ENCODE measurements around the gene MAP2K7.

Gene MAP2K7

GRCh38 chr19:7866399-7867091 is 37.1 kb upstream of the MAP2K7 start:
- no peak for DNase-seq (ENCODE audit: low read depth in 2 of 2)

GRCh38 chr19:7867092-7867844 is 36.4 kb upstream of the MAP2K7 start:
- no peak for DNase-seq (ENCODE audit: low read depth in 2 of 2)

GRCh38 chr19:7868326-7868670 is 35.4 kb upstream of the MAP2K7 start:
- no peak for DNase-seq (ENCODE audit: low read depth in 2 of 2)

- peak; percentile 58 to 69 for DNase-seq (ENCODE audit: low read depth in 2 of 2)
Measured at GRCh38 chr19:7868671-7869452, 34.8 kb upstream of the MAP2K7 start.

- peak; percentile 61 to 66 for DNase-seq (ENCODE audit: low read depth in 2 of 2)
Measured at GRCh38 chr19:7869453-7869909, 34.2 kb upstream of the MAP2K7 start.

GRCh38 chr19:7869910-7870511 is 33.7 kb upstream of the MAP2K7 start:
- no peak for DNase-seq (ENCODE audit: low read depth in 2 of 2)

- no peak for DNase-seq (ENCODE audit: low read depth in 2 of 2)
Measured at GRCh38 chr19:7870571-7871436, 32.9 kb upstream of the MAP2K7 start.

- peak; percentile 40 to 61 for DNase-seq (ENCODE audit: low read depth in 2 of 2)
Measured at GRCh38 chr19:7871437-7872305, 32.0 kb upstream of the MAP2K7 start.

GRCh38 chr19:7872306-7873204 is 31.1 kb upstream of the MAP2K7 start:
- DNase-seq (ENCODE audit: low read depth in 2 of 2), result no peak

- no peak for DNase-seq (ENCODE audit: low read depth in 2 of 2)
Measured at GRCh38 chr19:7873304-7874075, 30.2 kb upstream of the MAP2K7 start.

GRCh38 chr19:7874076-7874896 is 29.4 kb upstream of the MAP2K7 start, which contains the start of gene PRR36:
Gene PRR36, minus strand, starts transcription at chr19:7874390. Its CDS starts 701 bp downstream, at chr19:7873689.
- DNase-seq (ENCODE audit: low read depth in 2 of 2), result no peak

GRCh38 chr19:7874897-7875273 is 28.8 kb upstream of the MAP2K7 start:
- no peak for DNase-seq (ENCODE audit: low read depth in 2 of 2)

- no peak for DNase-seq (ENCODE audit: low read depth in 2 of 2)
Measured at GRCh38 chr19:7877249-7877836, 26.3 kb upstream of the MAP2K7 start.

- DNase-seq (ENCODE audit: low read depth in 2 of 2), result no peak
Measured at GRCh38 chr19:7879111-7879807, 24.4 kb upstream of the MAP2K7 start.

- no peak for DNase-seq (ENCODE audit: low read depth in 2 of 2)
Measured at GRCh38 chr19:7879836-7880235, 23.8 kb upstream of the MAP2K7 start.

GRCh38 chr19:7881910-7882309 is 21.8 kb upstream of the MAP2K7 start:
- no peak for DNase-seq (ENCODE audit: low read depth in 2 of 2)
